GM10266 (cell line): ENCODE results near the gene RND3.

Source experiments
- DNase-seq: peaks from one replicate; pipeline ENCODE4 v3.0.0; 2012; ENCODE audit errors: extremely low spot score
- CTCF ChIP-seq: IDR thresholded peaks from 2 replicates; pipeline ENCODE4 v1.5.1; 2012; ENCODE audit warnings: mild to moderate bottlenecking, low read depth; ENCODE audit not compliant: control insufficient read depth, insufficient read depth; ENCODE audit errors: missing control alignments

Gene RND3

GRCh38 chr2:150528861-150529801, 41.7 kb upstream of the RND3 start:
- no peak for DNase-seq
- no peak for TF ChIP-seq CTCF

- TF ChIP-seq CTCF = no peak
- DNase-seq = no peak
Measured at GRCh38 chr2:150526827-150527226, 39.4 kb upstream of the RND3 start.

GRCh38 chr2:150526006-150526405, 38.5 kb upstream of the RND3 start:
- no peak for TF ChIP-seq CTCF
- no peak for DNase-seq

- no peak for TF ChIP-seq CTCF
- DNase-seq = no peak
Measured at GRCh38 chr2:150522269-150522668, 34.8 kb upstream of the RND3 start.

GRCh38 chr2:150520887-150521664, 33.6 kb upstream of the RND3 start:
- DNase-seq = no peak
- TF ChIP-seq CTCF = no peak

GRCh38 chr2:150520033-150520432, 32.6 kb upstream of the RND3 start:
- no peak for TF ChIP-seq CTCF
- no peak for DNase-seq

GRCh38 chr2:150517951-150518680, 30.6 kb upstream of the RND3 start:
- DNase-seq = no peak
- TF ChIP-seq CTCF = no peak
